ENCODE data around the gene BRMS1L. TPM values are rescaled to one million over a fixed set of nuclear protein-coding genes. Genes with fewer than 3 reads are reported as not detected.
"Not testable (repeated sequence)": the region's sequence is repeated elsewhere in the genome, so short reads cannot be mapped to it uniquely, and the experiment has no call there.

The BRMS1L gene
- total RNA-seq, 2 experiments from 2014 or later, result 4.0 to 5.3 TPM

DNA sequence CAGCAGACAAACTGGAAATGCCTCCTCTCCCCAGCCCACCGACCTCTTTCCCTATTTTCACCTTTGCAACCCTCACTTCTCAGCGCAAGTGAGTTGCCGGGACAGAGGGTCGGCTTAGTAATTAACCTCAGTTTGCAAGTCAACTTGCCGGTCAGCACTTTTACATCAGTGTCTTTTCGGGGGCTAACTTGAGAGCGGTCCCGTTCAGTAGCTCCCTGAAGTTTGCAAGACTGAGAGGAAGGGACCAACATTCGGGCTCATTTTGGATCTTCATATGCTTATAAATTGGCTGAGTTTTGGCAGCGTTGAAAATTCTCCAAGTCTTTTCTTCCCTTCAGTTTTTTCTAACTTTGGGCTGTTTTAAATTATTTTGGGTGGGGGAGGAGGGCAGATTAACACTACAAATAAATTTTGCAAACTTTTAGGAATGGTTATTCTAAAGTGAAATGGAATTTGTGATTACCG, 846 bp downstream of the BRMS1L start:
- Mint-ChIP-seq H3K27ac (peak overlapping the region; percentile 68), H3K9me3 (ENCODE audit: low read depth) (no peaks in the 10 kb centered on the region), H3K4me1 (peaks cover 26% of the 10 kb centered on the region), H3K27me3 (no peaks in the 10 kb centered on the region), H3K4me3 (peak overlapping the region; percentile 83), H3K36me3 (peaks cover 12% of the 10 kb centered on the region)
- no peak for ATAC-seq
- CTCF ChIA-PET, result interaction anchor here (2.5 kb wide), 1 partner anchor 11 kb away, joined by 29 read pairs; no protein-coding TSS in a partner anchor
- no peak for DNase-seq

DNA sequence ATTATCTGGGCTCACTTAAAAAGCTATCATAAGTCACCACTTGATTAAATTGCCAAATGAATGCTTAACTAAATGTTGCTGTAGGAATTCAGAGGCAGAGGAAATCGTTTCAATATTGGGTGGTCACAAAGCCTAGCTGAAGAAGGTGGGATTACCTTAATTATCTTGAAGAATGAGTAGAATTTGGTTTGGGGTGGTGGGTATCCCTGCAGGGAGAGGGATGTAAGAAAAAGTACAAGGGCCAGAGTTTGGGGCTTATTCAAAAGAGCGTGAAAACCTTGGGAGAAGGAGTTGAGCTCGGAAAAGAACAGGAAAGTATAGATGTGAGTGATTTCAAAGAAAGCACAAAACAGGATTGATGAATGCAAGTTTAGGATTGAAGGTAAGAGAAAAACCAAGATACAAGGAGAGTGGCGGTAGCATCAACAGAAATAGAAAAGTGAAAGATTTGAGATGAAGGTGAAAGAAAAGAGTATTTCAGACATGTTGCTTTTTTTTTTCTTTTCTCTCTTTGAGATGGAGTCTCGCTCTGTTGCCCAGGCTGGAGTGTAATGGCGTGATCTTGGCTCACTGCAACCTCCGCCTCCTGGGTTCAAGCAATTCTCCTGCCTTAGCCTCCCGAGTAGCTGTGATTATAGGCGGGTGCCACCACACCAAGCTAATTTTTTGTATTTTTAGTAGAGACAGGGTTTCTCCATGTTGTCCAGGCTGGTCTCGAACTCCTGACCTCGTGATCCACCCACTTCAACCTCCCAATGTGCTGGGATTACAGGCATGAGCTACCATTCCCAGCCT, 1.7 kb downstream of the BRMS1L start:
- Mint-ChIP-seq H3K9me3 (ENCODE audit: low read depth) (no peaks in the 10 kb centered on the region), H3K4me1 (peaks cover 24% of the 10 kb centered on the region), H3K27me3 (no peaks in the 10 kb centered on the region), H3K27ac (no peak overlapping the region), H3K4me3 (peak overlapping the region; percentile 83), H3K36me3 (peaks cover 13% of the 10 kb centered on the region)
- DNase-seq (no peak), ATAC-seq (no peak)
- CTCF ChIA-PET, result interaction anchor here (1.2 to 1.3 kb wide), 2 partner anchors 10 to 19 kb away, joined by 3 read pairs; partner anchors contain the start of gene RALGAPA1

GRCh38 chr14:35829449-35829848, 3.3 kb downstream of the BRMS1L start:
- CTCF ChIA-PET, result no interaction called here
- DNase-seq, result no peak

DNA sequence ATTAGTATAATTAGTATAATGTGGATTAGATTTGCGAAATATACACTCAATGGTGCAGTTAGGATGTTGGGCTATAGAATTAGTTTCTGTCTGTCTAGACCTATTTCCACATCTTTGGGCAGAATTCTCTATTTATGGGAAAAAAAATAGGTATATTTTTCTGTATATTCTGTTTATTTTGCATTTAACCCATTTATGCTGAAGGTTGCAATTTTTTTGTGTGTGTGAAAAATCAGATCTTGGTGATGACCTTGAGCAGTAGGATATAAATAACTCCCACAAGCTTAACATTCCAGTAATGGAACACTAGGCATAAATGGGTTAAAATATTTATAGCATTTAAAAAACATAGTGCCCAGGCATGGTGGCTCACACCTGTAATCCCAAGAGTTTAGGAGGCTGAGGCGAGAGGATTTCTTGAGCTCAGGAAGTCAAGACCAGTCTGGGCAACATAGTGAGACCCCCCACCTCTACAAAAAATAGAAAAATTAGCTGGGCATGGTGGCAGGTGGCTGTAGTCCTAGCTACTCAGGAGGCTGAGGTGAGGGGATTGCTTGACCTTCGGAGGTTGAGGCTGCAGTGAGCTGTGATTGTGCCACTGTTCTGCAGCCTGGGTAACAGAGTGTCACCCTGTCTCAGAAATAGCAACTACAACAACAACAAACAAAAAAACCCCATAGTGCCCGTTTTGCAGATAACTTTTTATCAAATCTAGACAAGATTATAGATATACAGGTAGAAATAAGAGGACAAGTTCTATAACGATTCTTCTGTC, 9.3 kb downstream of the BRMS1L start:
- ATAC-seq, result no peak
- Mint-ChIP-seq H3K4me3 (no peak overlapping the region), H3K27ac (no peak overlapping the region), H3K9me3 (ENCODE audit: low read depth) (peaks cover 4% of the 10 kb centered on the region), H3K4me1 (no peaks in the 10 kb centered on the region), H3K27me3 (no peaks in the 10 kb centered on the region), H3K36me3 (peaks cover 42% of the 10 kb centered on the region)
- CTCF ChIA-PET, result interaction anchor here (0.9 kb wide), 2 partner anchors 9 kb away, joined by 3 read pairs; partner anchors contain the start of gene BRMS1L
- no peak for DNase-seq

More at GRCh38 chr14:35829449-35829848, 3.3 kb downstream of the BRMS1L start:
- ATAC-seq, result no peak
- Mint-ChIP-seq H3K9me3 (ENCODE audit: low read depth) (no peaks in the 10 kb centered on the region), H3K4me3 (no peak overlapping the region), H3K27me3 (no peaks in the 10 kb centered on the region), H3K27ac (no peak overlapping the region), H3K4me1 (peaks cover 24% of the 10 kb centered on the region), H3K36me3 (peaks cover 13% of the 10 kb centered on the region)

- H3K4me1 Mint-ChIP-seq, result not testable (repeated sequence)
Measured at GRCh38 chr14:35841704-35842103, 15.6 kb downstream of the BRMS1L start.

DNA sequence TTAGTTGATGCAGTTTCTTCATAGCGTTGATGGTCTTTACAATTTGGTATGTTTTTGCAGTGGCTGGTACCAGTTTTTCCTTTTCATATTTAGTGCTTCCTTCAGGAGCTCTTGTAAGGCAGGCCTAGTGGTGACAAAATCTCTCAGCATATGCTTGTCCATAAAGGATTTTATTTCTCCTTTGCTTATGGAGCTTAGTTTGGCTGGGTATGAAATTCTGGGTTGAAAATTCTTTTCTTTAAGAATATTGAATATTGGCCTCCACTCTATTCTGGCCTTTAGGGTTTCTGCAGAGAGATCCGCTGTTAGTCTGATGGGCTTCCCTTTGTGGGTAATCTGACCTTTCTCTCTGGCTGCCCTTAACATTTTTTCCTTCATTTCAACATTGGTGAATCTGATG, 16.1 kb downstream of the BRMS1L start:
- DNase-seq, H3K27ac Mint-ChIP-seq, H3K4me1 Mint-ChIP-seq, H3K4me3 Mint-ChIP-seq, H3K27me3 Mint-ChIP-seq, CTCF ChIA-PET, ATAC-seq: not testable (repeated sequence)
- H3K36me3 Mint-ChIP-seq, result peaks cover 84% of the 10 kb centered on the region
- peaks cover 20% of the 10 kb centered on the region for H3K9me3 Mint-ChIP-seq (ENCODE audit: low read depth)

More at GRCh38 chr14:35841704-35842103, 15.6 kb downstream of the BRMS1L start:
- H3K4me3 Mint-ChIP-seq, ATAC-seq, DNase-seq, H3K27me3 Mint-ChIP-seq, H3K27ac Mint-ChIP-seq, CTCF ChIA-PET: not testable (repeated sequence)
- peaks cover 20% of the 10 kb centered on the region for H3K9me3 Mint-ChIP-seq (ENCODE audit: low read depth)
- H3K36me3 Mint-ChIP-seq, result peaks cover 87% of the 10 kb centered on the region

DNA sequence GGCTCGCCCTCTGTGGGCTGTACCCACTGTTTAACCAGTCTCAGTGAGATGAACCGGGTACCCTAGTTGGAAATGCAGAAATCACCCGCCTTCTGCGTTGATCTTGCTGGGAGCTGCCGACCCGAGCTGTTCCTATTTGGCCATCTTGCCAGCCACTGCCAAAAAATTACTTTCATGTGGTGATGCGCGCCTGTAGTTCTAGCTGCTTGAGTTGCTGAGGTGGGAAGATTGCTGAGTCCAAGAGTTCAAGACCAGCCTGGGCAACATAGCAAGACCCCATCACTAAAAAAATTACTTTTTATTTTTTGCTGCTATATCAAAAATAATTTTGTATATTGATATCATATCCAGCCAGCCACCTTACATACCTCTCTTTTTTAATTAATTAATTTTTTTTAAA, 18.4 kb downstream of the BRMS1L start:
- ATAC-seq (no peak), DNase-seq (no peak)
- no peak overlapping the region for H3K27ac Mint-ChIP-seq
- peaks cover 73% of the 10 kb centered on the region for H3K36me3 Mint-ChIP-seq
- H3K4me1 Mint-ChIP-seq, result peaks cover 7% of the 10 kb centered on the region
- peaks cover 20% of the 10 kb centered on the region for H3K9me3 Mint-ChIP-seq (ENCODE audit: low read depth)
- H3K4me3 Mint-ChIP-seq, result no peak overlapping the region
- CTCF ChIA-PET, result no interaction called here
- H3K27me3 Mint-ChIP-seq, result no peaks in the 10 kb centered on the region

DNA sequence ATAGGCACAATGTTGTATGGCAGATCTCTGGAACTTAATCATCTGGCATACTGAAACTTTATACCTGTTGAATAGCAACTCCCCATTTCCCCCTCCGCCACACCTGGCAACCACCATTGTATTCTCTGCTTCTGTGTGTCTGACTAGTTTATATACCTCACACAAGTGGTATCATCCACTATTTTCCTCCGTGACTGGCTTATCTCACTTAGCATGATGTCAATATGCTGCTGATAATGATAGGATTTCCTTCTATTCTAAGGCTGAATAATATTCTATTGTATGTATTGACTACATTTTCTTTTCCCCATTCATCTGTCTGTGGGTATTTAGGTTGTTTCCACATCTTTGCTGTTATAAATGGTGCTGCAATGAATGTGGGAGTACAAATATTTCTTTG, 21.5 kb downstream of the BRMS1L start:
- ATAC-seq (no peak), DNase-seq (no peak)
- peaks cover 3% of the 10 kb centered on the region for H3K9me3 Mint-ChIP-seq (ENCODE audit: low read depth)
- CTCF ChIA-PET, result no interaction called here
- H3K4me3 Mint-ChIP-seq, result no peak overlapping the region
- no peaks in the 10 kb centered on the region for H3K27me3 Mint-ChIP-seq
- peaks cover 7% of the 10 kb centered on the region for H3K4me1 Mint-ChIP-seq
- H3K36me3 Mint-ChIP-seq, result peaks cover 63% of the 10 kb centered on the region
- no peak overlapping the region for H3K27ac Mint-ChIP-seq

GRCh38 chr14:35849122-35849521, 23.0 kb downstream of the BRMS1L start:
- ATAC-seq (no peak), DNase-seq (no peak)
- peaks cover 51% of the 10 kb centered on the region for H3K36me3 Mint-ChIP-seq
- no peaks in the 10 kb centered on the region for H3K9me3 Mint-ChIP-seq (ENCODE audit: low read depth)
- no peaks in the 10 kb centered on the region for H3K27me3 Mint-ChIP-seq
- H3K4me3 Mint-ChIP-seq, result no peak overlapping the region
- CTCF ChIA-PET, result no interaction called here
- no peak overlapping the region for H3K27ac Mint-ChIP-seq
- H3K4me1 Mint-ChIP-seq, result peaks cover 7% of the 10 kb centered on the region

DNA sequence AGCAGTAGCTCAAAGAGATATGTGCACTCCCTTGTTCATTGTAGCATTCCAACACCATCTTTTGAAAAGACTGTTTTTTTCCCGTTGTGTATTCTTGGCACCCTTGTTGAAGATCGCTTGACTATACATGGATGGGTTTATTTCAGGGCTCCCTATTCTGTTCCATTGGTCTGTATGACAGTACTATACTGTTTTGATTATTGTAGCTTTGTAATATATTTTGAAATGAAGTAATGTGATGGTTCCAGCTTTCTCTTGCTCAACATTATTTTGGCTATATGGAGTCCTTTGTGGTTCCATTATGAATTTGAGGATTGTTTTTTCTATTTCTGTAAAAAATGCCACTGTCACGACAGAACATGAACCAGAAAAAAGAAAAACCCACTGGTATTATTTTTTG, 25.7 kb downstream of the BRMS1L start:
- Mint-ChIP-seq H3K27me3 (no peaks in the 10 kb centered on the region), H3K4me1 (peaks cover 2% of the 10 kb centered on the region), H3K36me3 (peaks cover 31% of the 10 kb centered on the region), H3K27ac (no peak overlapping the region), H3K4me3 (no peak overlapping the region), H3K9me3 (ENCODE audit: low read depth) (no peaks in the 10 kb centered on the region)
- CTCF ChIA-PET, result interaction anchor here (0.7 kb wide), 1 partner anchor 328 kb away, joined by 3 read pairs; no protein-coding TSS in a partner anchor
- DNase-seq (no peak), ATAC-seq (no peak)

GRCh38 chr14:35853225-35853624, 27.1 kb downstream of the BRMS1L start:
- H3K27ac Mint-ChIP-seq, result no peak overlapping the region
- CTCF ChIA-PET, result interaction anchor here (1.5 kb wide), 1 partner anchor 31 kb away, joined by 4 read pairs; no protein-coding TSS in a partner anchor

GRCh38 chr14:35854696-35855270, 28.6 kb downstream of the BRMS1L start:
- no peak overlapping the region for H3K4me3 Mint-ChIP-seq

More at GRCh38 chr14:35853225-35853624, 27.1 kb downstream of the BRMS1L start:
- DNase-seq, result no peak
- peaks cover 32% of the 10 kb centered on the region for H3K36me3 Mint-ChIP-seq
- no peaks in the 10 kb centered on the region for H3K9me3 Mint-ChIP-seq (ENCODE audit: low read depth)
- H3K27me3 Mint-ChIP-seq, result no peaks in the 10 kb centered on the region
- no peak for ATAC-seq
- H3K4me1 Mint-ChIP-seq, result peaks cover 2% of the 10 kb centered on the region
- no peak overlapping the region for H3K4me3 Mint-ChIP-seq

DNA sequence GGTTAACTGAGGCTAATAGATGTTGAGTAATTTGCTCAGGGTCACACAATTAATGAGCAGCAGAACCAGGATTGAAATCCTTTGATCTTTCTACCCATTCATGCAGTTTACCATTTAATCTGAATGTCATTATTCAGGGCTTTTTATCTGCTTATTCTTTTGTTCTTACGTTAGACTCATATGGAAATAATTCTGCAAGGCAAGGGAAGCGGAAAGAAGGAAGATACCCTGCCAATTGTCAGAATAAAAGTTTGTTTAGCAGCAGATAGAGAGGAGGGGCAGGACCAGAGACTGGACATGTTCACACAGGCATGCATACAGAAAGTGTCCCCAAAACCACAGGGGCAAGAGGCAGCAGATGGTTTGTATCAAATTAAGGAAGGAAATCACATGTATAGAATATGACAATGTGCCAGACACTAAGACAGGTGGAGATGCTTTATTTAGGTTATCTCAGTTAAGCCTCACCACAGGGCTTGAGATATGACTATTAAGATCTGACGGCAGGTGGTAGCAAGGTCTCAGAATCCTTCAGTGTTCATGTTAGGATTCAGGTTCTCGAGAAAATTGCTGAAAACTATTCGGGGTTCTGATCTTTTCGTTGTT, 29.8 kb downstream of the BRMS1L start:
- Mint-ChIP-seq H3K4me1 (peaks cover 2% of the 10 kb centered on the region), H3K9me3 (ENCODE audit: low read depth) (no peaks in the 10 kb centered on the region), H3K27ac (no peak overlapping the region), H3K27me3 (no peaks in the 10 kb centered on the region), H3K4me3 (no peak overlapping the region), H3K36me3 (peaks cover 22% of the 10 kb centered on the region)
- DNase-seq, result no peak
- no peak for ATAC-seq
- CTCF ChIA-PET, result interaction anchor here (1.5 kb wide), 1 partner anchor 749 kb away, joined by 3 read pairs; no protein-coding TSS in a partner anchor

More at GRCh38 chr14:35854696-35855270, 28.6 kb downstream of the BRMS1L start:
- no peak overlapping the region for H3K27ac Mint-ChIP-seq
- H3K4me1 Mint-ChIP-seq, result peaks cover 2% of the 10 kb centered on the region
- DNase-seq (no peak), ATAC-seq (no peak)
- CTCF ChIA-PET, result interaction anchor here (1.5 kb wide), 2 partner anchors 214 to 750 kb away, joined by 3 read pairs; no protein-coding TSS in a partner anchor
- no peaks in the 10 kb centered on the region for H3K9me3 Mint-ChIP-seq (ENCODE audit: low read depth)
- no peaks in the 10 kb centered on the region for H3K27me3 Mint-ChIP-seq
- H3K36me3 Mint-ChIP-seq, result peaks cover 28% of the 10 kb centered on the region

Data from activated CD8-positive, alpha-beta memory T cell treated with anti-CD3 and anti-CD28 coated beads, Interleukin-2, amount 10 ng/mL, durations not matched to agents 7 days and 5 days (primary cell).